ENCODE results near the gene GPR18. TPM values are rescaled to one million over a fixed set of nuclear protein-coding genes. Genes with fewer than 3 reads are reported as not detected.

Gene GPR18
- total and polyA plus RNA-seq, 4 donors, result 0.21 to 1.3 (median 0.42) TPM

DNA sequence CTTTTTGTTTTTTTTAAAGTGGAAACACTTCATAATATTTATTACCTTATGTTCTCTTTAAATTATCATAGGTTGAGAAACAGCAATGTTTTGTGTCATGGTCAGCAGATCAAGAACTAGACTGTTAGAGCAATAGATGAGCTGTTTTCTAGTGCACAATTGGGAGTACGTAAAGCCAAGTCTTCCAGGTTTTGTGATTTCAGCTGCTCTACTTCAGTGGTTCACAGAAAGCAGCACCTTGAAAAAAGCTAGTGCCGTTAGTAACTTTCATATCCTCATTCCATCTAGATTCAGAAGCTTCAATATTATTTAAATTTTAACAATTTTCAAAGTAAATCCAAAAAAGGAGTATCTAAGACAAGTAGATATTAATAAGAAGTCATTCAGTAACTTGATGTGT is 1.9 kb downstream of the GPR18 start:
- DNase-seq, result no peak
- Histone ChIP-seq H3K4me1 (ENCODE audit: control insufficient read depth in 5 of 5, insufficient read depth in 5 of 5, low read length in 5 of 5) (peaks cover 0 to 4% (median 0%) of the 10 kb centered on the region in 5 donors), H3K4me3 (no peak overlapping the region), H3K9me3 (ENCODE audit: control insufficient read depth in 4 of 4, insufficient read depth in 3 of 4, low read length in 3 of 4) (no peaks in the 10 kb centered on the region), H3K27me3 (ENCODE audit: control insufficient read depth in 3 of 3, insufficient read depth in 3 of 3, low read length in 2 of 3) (no peaks in the 10 kb centered on the region), H3K9ac (ENCODE audit: insufficient read depth in 1 of 2, low read length in 2 of 2) (no peak overlapping the region), H3K27ac (ENCODE audit: low read depth in 1 of 2, low read length in 1 of 2) (no peak overlapping the region), H3K36me3 (ENCODE audit: control insufficient read depth in 4 of 4, insufficient read depth in 4 of 4, low read length in 4 of 4) (peaks cover 5 to 11% (median 8%) of the 10 kb centered on the region in 4 donors)
- 76 to 79% methylated on average over 2 of the region's 2 CpGs for WGBS, 2 donors
- ATAC-seq (ENCODE audit: insufficient read depth, low FRiP score), result no peak
- TF ChIP-seq, protein P1, sequence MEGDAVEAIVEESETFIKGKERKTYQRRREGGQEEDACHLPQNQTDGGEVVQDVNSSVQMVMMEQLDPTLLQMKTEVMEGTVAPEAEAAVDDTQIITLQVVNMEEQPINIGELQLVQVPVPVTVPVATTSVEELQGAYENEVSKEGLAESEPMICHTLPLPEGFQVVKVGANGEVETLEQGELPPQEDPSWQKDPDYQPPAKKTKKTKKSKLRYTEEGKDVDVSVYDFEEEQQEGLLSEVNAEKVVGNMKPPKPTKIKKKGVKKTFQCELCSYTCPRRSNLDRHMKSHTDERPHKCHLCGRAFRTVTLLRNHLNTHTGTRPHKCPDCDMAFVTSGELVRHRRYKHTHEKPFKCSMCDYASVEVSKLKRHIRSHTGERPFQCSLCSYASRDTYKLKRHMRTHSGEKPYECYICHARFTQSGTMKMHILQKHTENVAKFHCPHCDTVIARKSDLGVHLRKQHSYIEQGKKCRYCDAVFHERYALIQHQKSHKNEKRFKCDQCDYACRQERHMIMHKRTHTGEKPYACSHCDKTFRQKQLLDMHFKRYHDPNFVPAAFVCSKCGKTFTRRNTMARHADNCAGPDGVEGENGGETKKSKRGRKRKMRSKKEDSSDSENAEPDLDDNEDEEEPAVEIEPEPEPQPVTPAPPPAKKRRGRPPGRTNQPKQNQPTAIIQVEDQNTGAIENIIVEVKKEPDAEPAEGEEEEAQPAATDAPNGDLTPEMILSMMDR (IDR thresholded peaks at IDR 0.05; ENCODE audit: control extremely low read depth, extremely low read depth), result no peak

- Histone ChIP-seq H3K4me3 (no peak overlapping the region), H3K36me3 (ENCODE audit: control insufficient read depth in 4 of 4, insufficient read depth in 4 of 4, low read length in 4 of 4) (peaks cover 5 to 11% (median 8%) of the 10 kb centered on the region in 4 donors), H3K27me3 (ENCODE audit: control insufficient read depth in 3 of 3, insufficient read depth in 3 of 3, low read length in 2 of 3) (no peaks in the 10 kb centered on the region), H3K9me3 (ENCODE audit: control insufficient read depth in 4 of 4, insufficient read depth in 3 of 4, low read length in 3 of 4) (no peaks in the 10 kb centered on the region), H3K4me1 (ENCODE audit: control insufficient read depth in 5 of 5, insufficient read depth in 5 of 5, low read length in 5 of 5) (peaks cover 0 to 4% (median 0%) of the 10 kb centered on the region in 5 donors), H3K27ac (ENCODE audit: low read depth in 1 of 2, low read length in 1 of 2) (no peak overlapping the region), H3K9ac (ENCODE audit: insufficient read depth in 1 of 2, low read length in 2 of 2) (no peak overlapping the region)
- DNase-seq (no peak), ATAC-seq (ENCODE audit: insufficient read depth, low FRiP score) (no peak)
- TF ChIP-seq, protein P1 (IDR thresholded peaks at IDR 0.05; ENCODE audit: control extremely low read depth, extremely low read depth), result no peak
- WGBS, 2 donors, result 90 to 95% methylated on average over 10 of the region's 10 CpGs
These were observed 2.9 kb downstream of the GPR18 start for GRCh38 chr13:99255271-99255670.

- WGBS, 2 donors, result 93 to 95% methylated on average over 14 of the region's 14 CpGs
- TF ChIP-seq, protein P1 (IDR thresholded peaks at IDR 0.05; ENCODE audit: control extremely low read depth, extremely low read depth), result no peak
These were observed 3.3 kb downstream of the GPR18 start for GRCh38 chr13:99254830-99255229.

GRCh38 chr13:99251921-99252320 is 6.3 kb downstream of the GPR18 start:
- ATAC-seq (ENCODE audit: insufficient read depth, low FRiP score) (no peak), DNase-seq (no peak)
- Histone ChIP-seq H3K9me3 (ENCODE audit: control insufficient read depth in 4 of 4, insufficient read depth in 3 of 4, low read length in 3 of 4) (no peaks in the 10 kb centered on the region), H3K4me1 (ENCODE audit: control insufficient read depth in 5 of 5, insufficient read depth in 5 of 5, low read length in 5 of 5) (peaks cover 0 to 3% (median 0%) of the 10 kb centered on the region in 5 donors), H3K4me3 (no peak overlapping the region), H3K27ac (ENCODE audit: low read depth in 1 of 2, low read length in 1 of 2) (no peak overlapping the region), H3K36me3 (ENCODE audit: control insufficient read depth in 4 of 4, insufficient read depth in 4 of 4, low read length in 4 of 4) (peaks cover 4 to 10% (median 9%) of the 10 kb centered on the region in 4 donors), H3K27me3 (ENCODE audit: control insufficient read depth in 3 of 3, insufficient read depth in 3 of 3, low read length in 2 of 3) (no peaks in the 10 kb centered on the region), H3K9ac (ENCODE audit: insufficient read depth in 1 of 2, low read length in 2 of 2) (no peak overlapping the region)
- WGBS, 2 donors, result 47 to 76% methylated on average over 4 of the region's 4 CpGs
- TF ChIP-seq, protein P1 (IDR thresholded peaks at IDR 0.05; ENCODE audit: control extremely low read depth, extremely low read depth), result no peak

More at GRCh38 chr13:99254830-99255229, 3.3 kb downstream of the GPR18 start:
- H3K9me3 ChIP-seq (ENCODE audit: control insufficient read depth in 4 of 4, insufficient read depth in 3 of 4, low read length in 3 of 4), result no peaks in the 10 kb centered on the region
- no peak overlapping the region for H3K27ac ChIP-seq (ENCODE audit: low read depth in 1 of 2, low read length in 1 of 2)
- H3K9ac ChIP-seq (ENCODE audit: insufficient read depth in 1 of 2, low read length in 2 of 2), result no peak overlapping the region
- ATAC-seq (ENCODE audit: insufficient read depth, low FRiP score) (no peak), DNase-seq (no peak)
- no peak overlapping the region for H3K4me3 ChIP-seq
- peaks cover 3 to 9% (median 6%) of the 10 kb centered on the region in 4 donors for H3K36me3 ChIP-seq (ENCODE audit: control insufficient read depth in 4 of 4, insufficient read depth in 4 of 4, low read length in 4 of 4)
- H3K27me3 ChIP-seq (ENCODE audit: control insufficient read depth in 3 of 3, insufficient read depth in 3 of 3, low read length in 2 of 3), result no peaks in the 10 kb centered on the region
- H3K4me1 ChIP-seq (ENCODE audit: control insufficient read depth in 5 of 5, insufficient read depth in 5 of 5, low read length in 5 of 5), result peaks cover 0 to 4% (median 0%) of the 10 kb centered on the region in 5 donors
